ENCODE measurements around the gene DAG1.

DAG1 gene

DNA sequence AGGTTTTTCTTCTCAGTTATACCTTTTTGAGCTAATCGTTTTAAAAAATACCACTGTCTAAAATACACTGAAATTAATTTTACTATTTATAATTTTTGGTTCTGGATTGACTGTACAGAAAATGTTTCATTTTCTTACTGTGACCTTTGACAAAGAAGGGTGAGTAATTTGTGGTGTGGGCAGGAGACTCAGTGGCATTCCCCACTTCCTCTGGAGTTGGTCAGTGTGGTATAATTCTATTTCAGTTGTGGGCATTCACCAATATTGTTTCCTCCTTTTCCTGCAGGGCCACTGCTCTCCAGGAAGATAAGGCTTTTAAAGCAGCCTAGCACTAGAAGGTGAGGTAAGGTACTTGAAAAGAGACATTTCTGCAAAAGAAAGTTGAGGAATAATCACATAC is 6.5 kb downstream of the DAG1 start:
- H3K36me3 ChIP-seq (ENCODE audit: insufficient read depth, low read length) = peaks cover 30% of the 10 kb centered on the region
- H3K9ac ChIP-seq (ENCODE audit: low read length) = no peak overlapping the region
- TF ChIP-seq EZH2 (IDR thresholded peaks at IDR 0.05; ENCODE audit: borderline replicate concordance, low read length) = no peak
- TF ChIP-seq, protein P1, sequence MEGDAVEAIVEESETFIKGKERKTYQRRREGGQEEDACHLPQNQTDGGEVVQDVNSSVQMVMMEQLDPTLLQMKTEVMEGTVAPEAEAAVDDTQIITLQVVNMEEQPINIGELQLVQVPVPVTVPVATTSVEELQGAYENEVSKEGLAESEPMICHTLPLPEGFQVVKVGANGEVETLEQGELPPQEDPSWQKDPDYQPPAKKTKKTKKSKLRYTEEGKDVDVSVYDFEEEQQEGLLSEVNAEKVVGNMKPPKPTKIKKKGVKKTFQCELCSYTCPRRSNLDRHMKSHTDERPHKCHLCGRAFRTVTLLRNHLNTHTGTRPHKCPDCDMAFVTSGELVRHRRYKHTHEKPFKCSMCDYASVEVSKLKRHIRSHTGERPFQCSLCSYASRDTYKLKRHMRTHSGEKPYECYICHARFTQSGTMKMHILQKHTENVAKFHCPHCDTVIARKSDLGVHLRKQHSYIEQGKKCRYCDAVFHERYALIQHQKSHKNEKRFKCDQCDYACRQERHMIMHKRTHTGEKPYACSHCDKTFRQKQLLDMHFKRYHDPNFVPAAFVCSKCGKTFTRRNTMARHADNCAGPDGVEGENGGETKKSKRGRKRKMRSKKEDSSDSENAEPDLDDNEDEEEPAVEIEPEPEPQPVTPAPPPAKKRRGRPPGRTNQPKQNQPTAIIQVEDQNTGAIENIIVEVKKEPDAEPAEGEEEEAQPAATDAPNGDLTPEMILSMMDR (IDR thresholded peaks at IDR 0.05; ENCODE audit: low read length) = no peak
- peaks cover 12% of the 10 kb centered on the region for H3K79me2 ChIP-seq (ENCODE audit: insufficient read depth, low read length)
- H3K9me3 ChIP-seq (ENCODE audit: low read length) = no peaks in the 10 kb centered on the region
- H2AFZ ChIP-seq (ENCODE audit: low read length) = no peak overlapping the region
- no peaks in the 10 kb centered on the region for H4K20me1 ChIP-seq (ENCODE audit: insufficient read depth, low read length)
- H3K4me2 ChIP-seq (ENCODE audit: low read length) = no peak overlapping the region
- H3K4me1 ChIP-seq (ENCODE audit: insufficient read depth, low read length, severe bottlenecking) = peaks cover 5% of the 10 kb centered on the region
- H3K27ac ChIP-seq (ENCODE audit: low read depth, low read length, poor library complexity, severe bottlenecking) = no peak overlapping the region
- no peaks in the 10 kb centered on the region for H3K9me2 ChIP-seq (ENCODE audit: low read depth, low read length)
- H3K4me3 ChIP-seq (ENCODE audit: low read depth, low read length, poor library complexity, severe bottlenecking) = no peak overlapping the region
- H3F3A ChIP-seq (ENCODE audit: insufficient read depth, low read length) = no peaks in the 10 kb centered on the region
- no peaks in the 10 kb centered on the region for H3K27me3 ChIP-seq (ENCODE audit: insufficient read depth, low read length)

DNA sequence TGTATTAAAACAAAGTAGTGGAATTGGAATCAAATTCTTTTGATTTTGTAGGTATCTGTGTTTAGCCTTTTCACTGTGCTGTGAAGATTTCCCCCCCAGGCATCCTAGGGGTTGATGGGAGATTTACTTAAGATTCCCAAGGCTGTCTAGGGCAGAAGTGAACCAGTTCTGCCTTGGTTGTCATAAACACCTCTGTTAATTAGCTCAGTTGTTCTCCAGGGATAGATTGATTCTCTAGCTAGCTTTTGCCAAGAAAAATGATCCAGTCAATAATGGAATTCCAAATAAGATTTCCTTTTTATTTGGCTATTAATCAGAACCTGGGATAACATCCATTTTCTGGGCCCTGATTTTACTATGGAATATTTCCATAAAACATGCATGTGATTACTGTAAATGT is 12.7 kb downstream of the DAG1 start:
- Histone ChIP-seq H3K9me2 (ENCODE audit: low read depth, low read length) (no peaks in the 10 kb centered on the region), H3K27me3 (ENCODE audit: insufficient read depth, low read length) (no peaks in the 10 kb centered on the region), H3K9ac (ENCODE audit: low read length) (no peak overlapping the region), H3K9me3 (ENCODE audit: low read length) (no peaks in the 10 kb centered on the region), H4K20me1 (ENCODE audit: insufficient read depth, low read length) (no peaks in the 10 kb centered on the region), H3K79me2 (ENCODE audit: insufficient read depth, low read length) (no peaks in the 10 kb centered on the region), H3K4me1 (ENCODE audit: insufficient read depth, low read length, severe bottlenecking) (no peaks in the 10 kb centered on the region), H3K4me3 (ENCODE audit: low read depth, low read length, poor library complexity, severe bottlenecking) (no peak overlapping the region), H2AFZ (ENCODE audit: low read length) (no peak overlapping the region), H3K27ac (ENCODE audit: low read depth, low read length, poor library complexity, severe bottlenecking) (no peak overlapping the region), H3F3A (ENCODE audit: insufficient read depth, low read length) (no peaks in the 10 kb centered on the region), H3K4me2 (ENCODE audit: low read length) (no peak overlapping the region), H3K36me3 (ENCODE audit: insufficient read depth, low read length) (peaks cover 17% of the 10 kb centered on the region)
- no peak for TF ChIP-seq EZH2 (IDR thresholded peaks at IDR 0.05; ENCODE audit: borderline replicate concordance, low read length)
- TF ChIP-seq, protein P1 (IDR thresholded peaks at IDR 0.05; ENCODE audit: low read length) = no peak

DNA sequence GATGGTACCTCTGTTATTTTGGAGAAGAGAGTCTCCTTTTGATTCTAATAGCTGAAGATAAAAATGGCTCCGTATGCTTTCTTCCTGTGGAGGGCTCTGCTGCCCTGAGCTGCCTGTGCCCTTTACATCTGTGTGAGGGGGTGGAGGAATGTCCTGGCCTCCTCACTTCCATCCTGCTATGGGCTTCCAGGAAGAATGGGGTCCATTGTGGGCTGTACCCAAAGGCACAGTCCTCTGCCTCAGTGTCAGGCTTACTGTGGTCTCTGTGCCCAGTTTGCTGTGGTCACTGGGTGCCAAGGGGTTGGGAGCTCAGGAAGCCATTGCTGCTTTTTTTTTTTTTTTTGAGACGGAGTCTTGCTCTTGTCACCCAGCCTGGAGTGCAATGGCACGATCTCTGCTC is 14.4 kb downstream of the DAG1 start:
- H4K20me1 ChIP-seq (ENCODE audit: insufficient read depth, low read length) = no peaks in the 10 kb centered on the region
- H2AFZ ChIP-seq (ENCODE audit: low read length) = no peak overlapping the region
- H3F3A ChIP-seq (ENCODE audit: insufficient read depth, low read length) = no peaks in the 10 kb centered on the region
- no peaks in the 10 kb centered on the region for H3K9me3 ChIP-seq (ENCODE audit: low read length)
- no peak overlapping the region for H3K27ac ChIP-seq (ENCODE audit: low read depth, low read length, poor library complexity, severe bottlenecking)
- no peaks in the 10 kb centered on the region for H3K27me3 ChIP-seq (ENCODE audit: insufficient read depth, low read length)
- H3K9ac ChIP-seq (ENCODE audit: low read length) = no peak overlapping the region
- H3K4me1 ChIP-seq (ENCODE audit: insufficient read depth, low read length, severe bottlenecking) = no peaks in the 10 kb centered on the region
- no peak overlapping the region for H3K4me3 ChIP-seq (ENCODE audit: low read depth, low read length, poor library complexity, severe bottlenecking)
- no peaks in the 10 kb centered on the region for H3K9me2 ChIP-seq (ENCODE audit: low read depth, low read length)
- H3K4me2 ChIP-seq (ENCODE audit: low read length) = no peak overlapping the region
- H3K36me3 ChIP-seq (ENCODE audit: insufficient read depth, low read length) = peaks cover 13% of the 10 kb centered on the region; the same call in 1 of the 2 replicates
- TF ChIP-seq, protein P1 (IDR thresholded peaks at IDR 0.05; ENCODE audit: low read length) = no peak
- no peak for TF ChIP-seq EZH2 (IDR thresholded peaks at IDR 0.05; ENCODE audit: borderline replicate concordance, low read length)
- no peaks in the 10 kb centered on the region for H3K79me2 ChIP-seq (ENCODE audit: insufficient read depth, low read length)

Data from OCI-LY1 (cell line).